GM12874 (cell line): ENCODE data around the gene CTNND2.

ENCODE experiments used
- CTCF ChIP-seq: IDR thresholded peaks from 2 replicates; pipeline ENCODE4 v1.5.1; 2011; ENCODE audit warnings: low read depth, mild to moderate bottlenecking, control low read depth, low read length, moderate library complexity; ENCODE audit not compliant: insufficient read depth

Gene CTNND2

DNA sequence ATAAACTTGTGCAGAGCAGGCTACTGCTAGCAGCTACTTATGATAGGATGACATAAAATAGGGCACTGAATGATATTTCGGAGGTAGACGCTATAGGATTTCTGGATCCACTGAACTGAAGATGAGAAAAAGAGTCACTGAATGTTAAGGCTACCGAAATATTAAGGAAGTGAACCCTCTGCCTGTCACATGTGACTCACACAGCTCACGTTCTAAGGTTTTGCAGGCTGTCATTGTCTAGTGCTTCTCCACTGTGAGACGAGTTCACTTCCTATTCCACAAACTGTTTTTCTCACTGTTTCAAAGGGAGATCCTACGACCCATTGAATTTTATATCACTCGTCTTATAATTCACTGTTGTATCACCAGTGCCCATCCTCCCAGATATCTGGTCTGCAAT is 100.8 kb downstream of the CTNND2 start:
- no peak for TF ChIP-seq CTCF

DNA sequence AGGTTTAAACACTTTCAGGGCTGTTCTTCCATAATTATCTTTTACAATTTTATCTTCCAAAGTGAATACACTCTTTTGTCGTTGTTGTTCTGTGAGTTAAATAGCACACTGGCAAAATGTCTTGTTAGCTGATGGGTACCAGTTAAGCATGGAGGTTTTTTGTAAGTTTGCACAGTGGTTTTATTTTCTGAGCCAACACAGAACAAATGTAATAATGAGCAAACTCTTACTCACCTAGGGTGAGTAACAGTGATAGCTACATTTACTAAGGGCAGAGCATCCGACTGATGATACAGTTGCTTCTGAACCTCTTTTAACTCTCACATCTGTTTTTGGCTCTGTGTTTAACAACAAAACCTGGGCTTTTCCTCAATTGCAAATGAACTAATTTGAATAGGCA is 103.2 kb downstream of the CTNND2 start:
- TF ChIP-seq CTCF = no peak

GRCh38 chr5:11797132-11797531 is 107.1 kb downstream of the CTNND2 start:
- no peak for TF ChIP-seq CTCF

- TF ChIP-seq CTCF = no peak
These were observed 110.8 kb downstream of the CTNND2 start for GRCh38 chr5:11793396-11793795.

DNA sequence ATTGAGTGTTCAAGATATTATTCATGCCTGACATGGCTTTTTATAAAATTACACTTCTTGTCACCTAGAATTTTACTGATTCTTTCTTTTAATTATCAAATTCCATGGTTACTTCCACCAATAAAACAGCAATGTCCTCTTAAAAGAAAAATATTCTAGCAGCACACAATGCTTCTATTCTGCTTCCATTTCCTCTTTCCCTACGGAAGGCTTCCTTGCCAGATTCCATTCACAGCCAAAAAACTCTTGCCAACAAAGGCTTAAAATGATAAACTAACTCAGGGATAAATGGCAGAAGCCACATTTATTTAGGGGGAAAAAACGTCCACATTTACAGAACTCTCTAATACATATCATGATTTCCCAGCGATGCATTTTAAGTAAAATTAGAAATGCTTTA is 111.6 kb downstream of the CTNND2 start:
- no peak for TF ChIP-seq CTCF

DNA sequence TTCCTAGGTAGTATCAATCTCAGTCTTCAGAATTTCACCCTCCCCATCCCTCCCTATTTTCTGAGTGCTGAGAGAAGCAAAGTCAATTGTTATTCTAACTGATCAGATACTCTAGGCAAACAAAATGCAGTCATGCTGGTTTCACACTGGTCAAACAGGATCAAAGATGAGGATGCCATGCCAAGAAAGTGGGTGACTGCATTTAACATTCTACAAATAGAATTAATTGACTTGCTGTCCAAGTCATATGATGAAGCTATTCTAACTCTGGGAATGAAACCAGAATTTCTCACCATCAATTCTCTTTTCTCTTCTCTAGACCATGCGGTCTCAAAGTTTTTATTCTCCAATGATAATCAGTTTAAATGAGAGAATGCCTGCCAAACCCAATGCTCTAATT is 112.5 kb downstream of the CTNND2 start:
- TF ChIP-seq CTCF = no peak

- no peak for TF ChIP-seq CTCF
These were observed 114.0 kb downstream of the CTNND2 start for GRCh38 chr5:11790201-11790600.
